Activated naive CD4-positive, alpha-beta T cell treated with anti-CD3 and anti-CD28 coated beads, Interleukin-2, amount 50 U/mL, for 16 hours (primary cell): ENCODE measurements around the gene SLC17A3.

ENCODE experiments used
- DNase-seq: peaks from one replicate; pipeline ENCODE4 v3.0.0-alpha.2; 2020

The SLC17A3 gene

DNA sequence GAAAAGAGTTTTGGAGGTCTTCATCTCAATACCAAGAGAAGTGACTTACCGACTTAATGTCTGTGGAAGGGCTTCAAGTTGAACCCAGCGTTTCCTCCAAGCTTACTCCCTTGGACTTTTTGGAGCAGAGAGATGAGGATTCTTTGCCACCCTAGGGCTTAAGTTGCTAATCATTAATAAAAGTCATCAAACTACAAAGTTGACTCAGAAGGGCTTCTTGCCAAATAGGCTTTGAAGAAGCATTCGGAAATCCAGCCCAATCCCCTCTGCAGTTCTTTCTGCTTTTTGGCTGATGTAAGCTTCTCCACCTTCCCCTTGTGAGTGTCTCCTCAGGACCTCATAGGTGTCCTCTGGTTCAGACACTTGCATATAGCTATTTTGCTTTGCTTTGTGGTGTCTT lies at the start of gene SLC17A3:
SLC17A3 (minus strand) TSS at position 126 of the 400 bp plus-strand sequence. CDS start 5,856 bp downstream, outside the sequence.
- DNase-seq: no peak

GRCh38 chr6:25922301-25922700 lies 48.3 kb upstream of the SLC17A3 start:
- no peak for DNase-seq

- DNase-seq: no peak
Observed at GRCh38 chr6:25921525-25922203, 47.6 kb upstream of the SLC17A3 start.

GRCh38 chr6:25919657-25920056 lies 45.6 kb upstream of the SLC17A3 start:
- no peak for DNase-seq

- DNase-seq: no peak
Observed at GRCh38 chr6:25918083-25918683, 44.1 kb upstream of the SLC17A3 start.

DNA sequence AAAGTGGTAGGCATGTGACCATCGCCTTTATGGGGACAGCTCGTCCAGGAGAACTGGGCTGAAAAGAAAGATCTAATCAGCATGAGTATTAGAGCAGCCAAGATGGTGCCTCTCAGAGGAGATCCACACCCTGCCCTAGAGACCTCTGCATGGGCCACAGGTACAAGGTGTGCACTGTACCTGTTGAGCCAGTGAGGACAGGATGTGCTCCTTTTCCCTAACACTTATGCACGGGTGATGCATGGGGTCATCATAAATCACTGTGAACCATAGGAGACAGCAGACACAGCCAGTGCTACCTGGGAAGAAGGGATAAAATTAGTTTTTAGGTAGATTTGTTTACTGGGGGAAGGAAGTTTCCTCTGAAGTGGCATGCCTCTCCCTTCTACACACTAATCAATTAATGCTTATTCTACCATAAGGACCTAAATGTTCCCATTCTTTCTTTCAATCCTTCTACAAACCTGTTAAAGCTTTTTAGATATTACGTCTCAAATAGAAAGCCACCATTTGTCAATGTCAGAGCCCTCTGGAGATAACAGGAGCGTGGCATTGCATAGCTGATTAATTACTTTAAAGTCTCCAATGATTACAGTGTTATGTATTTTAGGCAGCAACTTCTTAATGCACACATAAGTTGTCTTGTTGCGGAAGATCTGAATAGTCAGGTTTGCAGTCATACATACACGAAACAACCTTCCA lies 42.9 kb upstream of the SLC17A3 start:
- no peak for DNase-seq

DNA sequence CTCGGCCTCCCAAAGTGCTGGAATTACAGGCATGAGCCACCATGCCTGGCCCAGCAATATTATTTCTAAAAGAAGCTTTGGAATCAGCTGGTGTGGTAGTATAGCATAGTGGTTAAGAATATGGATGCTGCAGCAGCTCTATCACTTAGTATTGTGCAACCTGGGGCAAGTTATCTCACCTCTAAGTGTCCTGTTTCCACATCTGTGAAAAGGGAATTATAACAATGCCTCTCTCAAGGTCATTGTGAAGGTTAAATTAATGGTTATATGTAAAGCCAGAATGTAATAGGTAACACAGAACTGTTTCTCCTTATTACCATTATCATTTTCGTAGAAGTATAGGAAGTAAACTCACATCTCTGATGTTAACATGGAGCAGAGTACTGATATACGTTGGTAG lies 42.3 kb upstream of the SLC17A3 start:
- DNase-seq: no peak

DNA sequence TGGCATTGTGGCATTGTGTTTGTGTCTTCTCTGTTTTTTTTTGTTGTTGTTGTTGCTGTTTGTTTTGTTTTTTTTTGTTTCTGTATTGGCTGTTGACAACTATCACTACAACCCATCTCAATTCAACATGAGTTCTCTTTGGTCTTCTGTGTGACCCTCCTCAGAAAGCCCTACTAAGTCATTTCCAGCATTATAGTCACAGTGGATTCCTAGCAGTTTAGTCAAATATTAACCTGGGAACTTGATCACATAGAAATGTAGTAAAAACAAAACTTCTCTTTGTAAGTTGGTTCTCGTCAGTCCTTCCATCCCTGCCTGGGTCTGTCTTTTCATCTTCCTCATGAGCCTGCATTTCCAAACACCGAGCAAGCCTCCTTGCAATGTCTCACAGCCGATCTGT lies 39.7 kb upstream of the SLC17A3 start:
- DNase-seq: no peak

DNA sequence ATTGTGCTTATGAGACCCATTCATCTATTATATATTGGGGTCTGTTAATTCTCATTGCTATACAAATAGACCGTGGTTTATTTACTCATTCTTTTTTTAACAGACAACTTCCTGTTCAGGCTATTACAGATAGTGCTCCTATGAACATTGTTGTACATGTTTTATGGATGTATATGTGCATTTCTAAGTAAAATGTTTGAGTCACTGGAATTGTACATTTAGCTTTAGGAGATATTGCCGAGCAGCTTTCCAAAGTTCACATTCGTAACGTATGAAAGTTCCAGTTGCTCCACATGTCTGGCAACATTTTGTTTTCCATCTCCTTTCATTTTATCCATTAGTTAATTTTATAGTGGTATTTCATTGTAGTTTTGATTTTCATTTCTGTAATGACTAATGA lies 37.3 kb upstream of the SLC17A3 start:
- no peak for DNase-seq

DNA sequence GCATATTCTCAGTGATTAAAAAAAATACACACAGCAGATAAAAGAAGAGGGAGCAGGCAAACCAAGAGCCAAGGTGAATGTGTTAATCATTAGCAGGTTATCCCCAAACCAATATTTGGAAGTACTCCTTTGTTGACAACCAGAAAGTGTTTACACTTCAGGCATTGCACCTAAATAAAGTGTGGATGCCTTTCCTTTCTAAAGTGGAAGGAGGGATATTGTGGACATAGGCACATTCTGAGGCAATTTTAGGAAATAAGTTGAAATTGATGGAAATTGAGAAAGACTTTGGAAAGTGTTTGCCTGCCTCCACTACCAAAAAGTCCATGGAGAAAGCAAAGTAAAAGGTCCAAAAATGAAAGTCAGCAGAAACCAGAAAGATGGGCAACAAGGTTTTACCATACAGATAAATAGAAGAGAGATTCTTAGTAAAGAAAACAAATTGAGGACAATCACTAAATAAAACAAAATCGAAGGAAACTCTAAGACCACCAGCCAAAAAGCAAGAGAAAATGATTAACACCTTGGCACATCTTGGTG lies 33.5 kb upstream of the SLC17A3 start:
- DNase-seq: no peak

- DNase-seq: no peak
Observed at GRCh38 chr6:25903467-25904099, 29.5 kb upstream of the SLC17A3 start.

DNA sequence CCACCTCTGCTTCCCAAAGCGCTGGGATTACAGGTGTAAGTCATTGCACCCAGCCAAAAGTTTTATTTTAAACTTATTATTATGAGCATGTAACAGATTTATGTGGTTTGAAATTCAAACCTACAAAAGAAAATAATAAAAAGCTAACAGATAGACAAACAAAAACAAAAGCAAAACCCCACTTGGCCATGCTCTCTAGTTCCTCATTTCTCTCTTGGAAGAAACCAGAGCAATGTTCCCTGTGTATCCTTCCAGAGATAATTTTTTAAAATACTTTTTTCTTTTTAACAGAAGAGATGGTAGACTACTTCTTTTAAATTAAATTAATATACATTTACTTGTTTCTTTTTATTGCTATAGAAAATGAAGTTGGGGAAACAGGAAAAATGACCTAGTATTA lies 28.0 kb upstream of the SLC17A3 start:
- no peak for DNase-seq

GRCh38 chr6:25900843-25901242 lies 26.8 kb upstream of the SLC17A3 start:
- no peak for DNase-seq

DNA sequence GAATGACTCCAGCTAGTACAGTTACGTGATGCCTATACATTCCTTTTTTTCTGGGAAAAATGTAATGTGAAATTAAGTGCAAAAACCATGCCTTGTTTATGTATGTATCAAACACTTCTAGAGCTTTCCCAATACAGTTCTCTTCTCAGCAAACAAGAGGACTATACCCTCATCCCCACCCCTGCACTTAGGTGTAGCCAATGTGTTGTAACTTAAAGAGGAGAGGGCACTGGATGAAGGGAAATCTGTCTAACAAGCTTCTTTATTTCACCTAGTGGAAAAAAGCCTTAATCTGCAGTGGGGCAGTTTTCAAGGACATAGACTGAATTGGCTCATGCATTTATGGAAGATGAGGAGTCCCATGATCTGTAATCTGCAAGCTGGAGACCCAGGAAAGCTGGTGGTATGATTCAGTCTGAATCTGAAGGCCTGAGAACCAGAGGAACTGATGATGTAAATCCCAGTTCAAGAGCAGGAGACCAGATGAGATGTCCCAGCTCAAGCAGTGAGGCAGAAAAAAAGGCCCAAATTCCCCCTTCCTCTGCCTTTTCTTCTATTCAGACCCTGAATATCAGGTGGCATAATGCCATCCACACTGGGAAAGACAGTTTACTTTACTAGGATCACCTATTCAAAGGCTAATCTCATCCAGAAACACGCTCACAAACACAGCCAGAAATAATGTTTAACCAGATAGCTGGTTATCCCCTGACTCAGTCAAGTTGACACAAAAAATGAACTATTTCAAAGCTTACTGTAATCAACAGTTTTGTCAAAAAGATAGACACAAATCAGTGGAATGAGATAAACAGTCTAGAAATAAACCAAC lies 25.8 kb upstream of the SLC17A3 start:
- DNase-seq: no peak

GRCh38 chr6:25899123-25899522 lies 25.1 kb upstream of the SLC17A3 start:
- DNase-seq: no peak

DNA sequence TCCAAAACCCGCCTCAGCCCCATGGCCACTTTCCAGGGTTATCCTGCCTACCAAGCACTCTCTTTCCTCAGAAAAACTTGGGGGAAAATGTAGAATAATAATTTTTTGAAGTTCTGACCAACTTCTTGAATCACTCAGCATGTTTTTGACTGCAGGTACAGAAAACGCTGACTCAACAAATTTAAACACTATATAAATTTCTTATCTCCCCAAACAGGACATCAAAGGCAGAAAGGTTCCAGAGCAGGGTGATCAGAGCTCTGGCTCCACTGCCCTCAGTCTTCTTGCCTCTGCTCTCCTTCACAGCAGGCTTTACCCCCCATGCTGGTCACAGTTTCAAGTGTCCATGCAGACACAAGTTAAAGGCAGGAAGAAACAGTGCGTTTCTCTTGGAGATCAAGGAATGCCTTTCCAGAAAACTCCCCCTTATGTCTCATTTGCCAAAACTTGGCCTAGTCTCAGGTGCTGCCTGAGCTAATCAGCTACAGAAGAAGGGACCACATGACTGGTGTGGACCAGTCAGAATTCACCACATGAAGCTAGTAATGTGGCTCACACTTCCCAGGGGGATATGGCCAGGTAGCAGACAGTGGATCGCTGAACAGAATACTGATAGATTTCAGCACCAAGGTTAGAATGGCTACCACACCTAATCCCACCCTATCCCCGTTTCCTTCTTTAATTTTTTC lies 24.4 kb upstream of the SLC17A3 start:
- no peak for DNase-seq

GRCh38 chr6:25896252-25896651 lies 22.2 kb upstream of the SLC17A3 start:
- DNase-seq: no peak

GRCh38 chr6:25895771-25896170 lies 21.7 kb upstream of the SLC17A3 start:
- no peak for DNase-seq

- no peak for DNase-seq
Observed at GRCh38 chr6:25893778-25894177, 19.7 kb upstream of the SLC17A3 start.

- DNase-seq: no peak
Observed at GRCh38 chr6:25892877-25893276, 18.8 kb upstream of the SLC17A3 start.

- DNase-seq: no peak
Observed at GRCh38 chr6:25889877-25890853, 16.1 kb upstream of the SLC17A3 start.
